ENCODE measurements around the gene SRXN1.

DNA sequence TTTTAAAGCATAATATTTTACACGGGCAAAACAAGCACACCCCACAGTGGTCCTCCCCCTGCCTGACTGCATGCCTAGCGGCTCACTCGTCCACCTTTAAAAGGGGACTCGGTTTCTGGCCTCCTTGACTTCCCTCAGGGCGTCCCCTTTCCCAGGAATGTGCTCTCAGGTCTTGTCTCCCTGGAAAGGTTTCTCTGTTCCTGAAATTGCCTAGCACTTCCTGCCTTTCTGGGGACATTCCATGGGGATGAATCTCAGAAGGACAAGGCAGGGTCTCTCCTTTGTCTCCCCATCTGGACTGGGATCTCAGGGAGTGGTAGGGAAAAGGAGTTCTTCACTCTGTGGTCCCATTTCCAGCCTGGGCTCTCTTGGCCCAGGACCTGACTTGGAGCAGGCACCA lies 47.8 kb downstream of the SRXN1 start:
- no peak for TF ChIP-seq POLR2A (IDR thresholded peaks at IDR 0.05)
- TF ChIP-seq, protein P1, sequence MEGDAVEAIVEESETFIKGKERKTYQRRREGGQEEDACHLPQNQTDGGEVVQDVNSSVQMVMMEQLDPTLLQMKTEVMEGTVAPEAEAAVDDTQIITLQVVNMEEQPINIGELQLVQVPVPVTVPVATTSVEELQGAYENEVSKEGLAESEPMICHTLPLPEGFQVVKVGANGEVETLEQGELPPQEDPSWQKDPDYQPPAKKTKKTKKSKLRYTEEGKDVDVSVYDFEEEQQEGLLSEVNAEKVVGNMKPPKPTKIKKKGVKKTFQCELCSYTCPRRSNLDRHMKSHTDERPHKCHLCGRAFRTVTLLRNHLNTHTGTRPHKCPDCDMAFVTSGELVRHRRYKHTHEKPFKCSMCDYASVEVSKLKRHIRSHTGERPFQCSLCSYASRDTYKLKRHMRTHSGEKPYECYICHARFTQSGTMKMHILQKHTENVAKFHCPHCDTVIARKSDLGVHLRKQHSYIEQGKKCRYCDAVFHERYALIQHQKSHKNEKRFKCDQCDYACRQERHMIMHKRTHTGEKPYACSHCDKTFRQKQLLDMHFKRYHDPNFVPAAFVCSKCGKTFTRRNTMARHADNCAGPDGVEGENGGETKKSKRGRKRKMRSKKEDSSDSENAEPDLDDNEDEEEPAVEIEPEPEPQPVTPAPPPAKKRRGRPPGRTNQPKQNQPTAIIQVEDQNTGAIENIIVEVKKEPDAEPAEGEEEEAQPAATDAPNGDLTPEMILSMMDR (IDR thresholded peaks at IDR 0.05 in 4 of 5, conservative IDR thresholded peaks at IDR 0.05 in 1 of 5): no peak
